ENCODE data around the gene DLX6.

Gene DLX6

GRCh38 chr7:97025130-97025499 is 19.8 kb downstream of the DLX6 start:
- TF ChIP-seq SIN3A (IDR thresholded peaks at IDR 0.05; ENCODE audit: borderline replicate concordance, insufficient read depth, low read length) = no peak
- TF ChIP-seq, protein P1, sequence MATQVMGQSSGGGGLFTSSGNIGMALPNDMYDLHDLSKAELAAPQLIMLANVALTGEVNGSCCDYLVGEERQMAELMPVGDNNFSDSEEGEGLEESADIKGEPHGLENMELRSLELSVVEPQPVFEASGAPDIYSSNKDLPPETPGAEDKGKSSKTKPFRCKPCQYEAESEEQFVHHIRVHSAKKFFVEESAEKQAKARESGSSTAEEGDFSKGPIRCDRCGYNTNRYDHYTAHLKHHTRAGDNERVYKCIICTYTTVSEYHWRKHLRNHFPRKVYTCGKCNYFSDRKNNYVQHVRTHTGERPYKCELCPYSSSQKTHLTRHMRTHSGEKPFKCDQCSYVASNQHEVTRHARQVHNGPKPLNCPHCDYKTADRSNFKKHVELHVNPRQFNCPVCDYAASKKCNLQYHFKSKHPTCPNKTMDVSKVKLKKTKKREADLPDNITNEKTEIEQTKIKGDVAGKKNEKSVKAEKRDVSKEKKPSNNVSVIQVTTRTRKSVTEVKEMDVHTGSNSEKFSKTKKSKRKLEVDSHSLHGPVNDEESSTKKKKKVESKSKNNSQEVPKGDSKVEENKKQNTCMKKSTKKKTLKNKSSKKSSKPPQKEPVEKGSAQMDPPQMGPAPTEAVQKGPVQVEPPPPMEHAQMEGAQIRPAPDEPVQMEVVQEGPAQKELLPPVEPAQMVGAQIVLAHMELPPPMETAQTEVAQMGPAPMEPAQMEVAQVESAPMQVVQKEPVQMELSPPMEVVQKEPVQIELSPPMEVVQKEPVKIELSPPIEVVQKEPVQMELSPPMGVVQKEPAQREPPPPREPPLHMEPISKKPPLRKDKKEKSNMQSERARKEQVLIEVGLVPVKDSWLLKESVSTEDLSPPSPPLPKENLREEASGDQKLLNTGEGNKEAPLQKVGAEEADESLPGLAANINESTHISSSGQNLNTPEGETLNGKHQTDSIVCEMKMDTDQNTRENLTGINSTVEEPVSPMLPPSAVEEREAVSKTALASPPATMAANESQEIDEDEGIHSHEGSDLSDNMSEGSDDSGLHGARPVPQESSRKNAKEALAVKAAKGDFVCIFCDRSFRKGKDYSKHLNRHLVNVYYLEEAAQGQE (IDR thresholded peaks at IDR 0.05; ENCODE audit: insufficient read depth in 1 of 2, low read depth in 2 of 2, low read length in 2 of 2) = no peak

DNA sequence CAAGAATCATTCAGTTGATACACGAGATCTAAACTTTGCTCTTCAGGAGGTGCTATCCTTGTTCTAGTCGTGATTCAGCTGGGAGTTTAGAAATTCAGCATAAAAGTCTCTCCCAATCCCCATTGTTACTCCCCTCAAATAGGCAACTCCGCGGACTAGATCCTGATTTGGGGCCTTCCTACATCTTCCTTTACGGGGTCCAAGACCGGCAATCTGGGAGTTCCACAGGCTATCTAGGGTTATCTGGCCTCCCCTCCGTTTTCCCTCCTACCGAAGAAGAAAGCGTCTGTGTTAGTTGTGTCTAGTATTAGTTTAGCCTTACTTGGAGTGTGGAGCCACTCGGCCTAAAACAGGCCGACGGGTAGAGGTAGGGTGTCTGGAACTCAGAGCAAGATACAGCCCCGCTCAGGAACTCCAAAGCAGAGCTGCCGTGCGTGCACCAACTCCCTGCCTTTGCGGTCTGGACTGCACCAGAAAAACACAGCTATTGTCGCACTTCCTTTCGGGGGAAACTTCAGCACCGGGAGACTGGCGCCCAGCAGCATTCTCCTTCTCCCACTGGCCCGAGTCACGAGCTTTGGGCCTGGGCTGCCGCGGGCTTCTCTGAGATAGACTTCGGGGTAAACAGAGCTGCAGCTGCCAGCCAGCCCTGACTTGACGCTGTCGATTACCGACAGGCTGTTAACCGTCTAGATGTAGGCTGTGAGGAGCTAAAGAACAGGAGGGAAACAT is 20.8 kb downstream of the DLX6 start:
- TF ChIP-seq TAF1 (IDR thresholded peaks at IDR 0.05; ENCODE audit: borderline replicate concordance, insufficient read depth, low read length) (no peak), FOXP2 (optimal IDR thresholded peaks at IDR 0.05; ENCODE audit: borderline replicate concordance, extremely low read depth, extremely low read length, insufficient read depth) (no peak), POLR2AphosphoS5 (IDR thresholded peaks at IDR 0.05; ENCODE audit: low read depth, low read length) (no peak), SIN3A (IDR thresholded peaks at IDR 0.05; ENCODE audit: borderline replicate concordance, insufficient read depth, low read length) (no peak)
- TF ChIP-seq, protein P1 (IDR thresholded peaks at IDR 0.05; ENCODE audit: insufficient read depth in 1 of 2, low read depth in 2 of 2, low read length in 2 of 2) = no peak

DNA sequence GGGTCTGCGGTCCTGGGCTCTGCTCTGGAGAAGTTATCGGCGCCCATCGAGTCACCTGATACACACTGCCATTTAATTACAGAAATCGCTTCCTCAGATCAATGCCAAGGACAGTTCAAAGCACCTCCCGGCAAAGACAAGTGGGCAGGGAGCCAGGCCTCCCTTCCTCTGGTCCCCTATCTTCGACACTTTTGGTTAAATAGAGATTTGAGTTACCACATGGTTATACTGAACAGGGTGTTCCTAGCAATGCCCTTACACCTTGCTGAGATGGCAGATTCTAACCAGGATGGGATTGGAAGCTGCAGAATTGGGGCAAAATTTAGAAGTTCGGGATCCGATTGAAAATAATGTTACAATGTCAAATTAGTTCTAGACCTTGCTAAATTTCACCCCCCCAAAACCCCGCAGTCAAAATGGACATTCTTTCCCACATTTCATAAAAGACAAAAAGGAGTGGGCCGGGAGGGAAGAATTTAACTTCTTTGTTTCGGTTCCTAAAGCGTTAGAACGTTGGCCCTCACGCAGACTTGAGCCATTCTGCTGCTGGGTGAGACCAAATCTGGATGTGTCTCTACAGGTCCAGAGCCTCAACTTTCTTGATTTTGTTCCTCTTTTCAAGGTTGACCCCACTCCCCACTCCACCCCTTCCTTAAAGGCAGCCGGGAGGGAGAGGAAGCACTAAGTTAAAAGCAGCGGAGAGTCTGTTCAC is 21.5 kb downstream of the DLX6 start:
- TF ChIP-seq SIN3A (IDR thresholded peaks at IDR 0.05; ENCODE audit: borderline replicate concordance, insufficient read depth, low read length) (no peak), POLR2AphosphoS5 (IDR thresholded peaks at IDR 0.05; ENCODE audit: low read depth, low read length) (no peak), FOXP2 (optimal IDR thresholded peaks at IDR 0.05; ENCODE audit: borderline replicate concordance, extremely low read depth, extremely low read length, insufficient read depth) (no peak), TAF1 (IDR thresholded peaks at IDR 0.05; ENCODE audit: borderline replicate concordance, insufficient read depth, low read length) (no peak)
- TF ChIP-seq, protein P1 (IDR thresholded peaks at IDR 0.05; ENCODE audit: insufficient read depth in 1 of 2, low read depth in 2 of 2, low read length in 2 of 2) = no peak

DNA sequence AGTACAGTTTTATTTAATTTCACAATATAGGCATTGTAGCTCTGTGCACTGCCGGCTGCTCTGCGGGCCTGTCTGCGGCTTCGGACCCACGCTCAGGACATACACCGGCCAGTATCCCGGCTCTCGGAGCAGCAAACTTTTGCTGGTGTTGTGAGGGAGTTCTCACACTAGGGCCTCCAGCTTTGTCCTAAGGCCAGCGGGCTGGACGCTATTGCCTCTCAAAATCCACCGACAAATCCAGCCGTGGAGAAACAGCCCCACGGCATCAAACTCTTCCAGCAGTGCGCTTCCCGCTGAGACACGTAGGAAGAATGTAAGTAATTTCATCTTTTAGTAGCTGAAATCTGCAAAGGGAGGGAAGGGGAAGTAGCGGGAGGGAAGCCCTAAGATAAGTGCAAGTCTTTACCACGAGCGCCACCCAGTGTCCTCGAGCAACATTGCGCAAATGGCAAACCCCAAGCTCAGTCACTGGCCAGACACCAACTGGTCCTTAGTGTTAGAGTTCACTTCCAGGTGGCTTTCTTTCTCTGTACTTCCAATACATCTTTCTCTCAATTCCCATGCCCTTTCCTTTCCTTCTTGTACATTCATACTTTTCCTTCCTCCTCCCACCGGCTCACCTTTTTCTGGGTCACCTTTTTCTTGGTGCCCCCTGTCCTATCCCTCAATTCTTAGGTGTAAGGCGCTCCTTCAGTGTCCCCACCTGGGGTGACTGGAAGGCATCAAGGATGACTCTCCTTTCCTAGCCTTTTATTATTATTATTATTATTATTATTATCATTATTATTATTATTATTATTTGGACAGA is 22.3 kb downstream of the DLX6 start:
- TF ChIP-seq, protein P1 (IDR thresholded peaks at IDR 0.05; ENCODE audit: insufficient read depth in 1 of 2, low read depth in 2 of 2, low read length in 2 of 2) = no peak
- TF ChIP-seq SIN3A (IDR thresholded peaks at IDR 0.05; ENCODE audit: borderline replicate concordance, insufficient read depth, low read length) (no peak), POLR2AphosphoS5 (IDR thresholded peaks at IDR 0.05; ENCODE audit: low read depth, low read length) (no peak), FOXP2 (optimal IDR thresholded peaks at IDR 0.05; ENCODE audit: borderline replicate concordance, extremely low read depth, extremely low read length, insufficient read depth) (no peak), TAF1 (IDR thresholded peaks at IDR 0.05; ENCODE audit: borderline replicate concordance, insufficient read depth, low read length) (no peak)
